ENCODE data around the gene ATP8A2. TPM values are rescaled to one million over a fixed set of nuclear protein-coding genes. Genes with fewer than 3 reads are reported as not detected.

ATP8A2 gene
- total and polyA plus RNA-seq, 10 of the 15 experiments (the other 5 are each of a cell fraction or from before 2014, with no cell fraction given) = 0.01 to 0.04 (median 0.04) TPM; not detected in 7

DNA sequence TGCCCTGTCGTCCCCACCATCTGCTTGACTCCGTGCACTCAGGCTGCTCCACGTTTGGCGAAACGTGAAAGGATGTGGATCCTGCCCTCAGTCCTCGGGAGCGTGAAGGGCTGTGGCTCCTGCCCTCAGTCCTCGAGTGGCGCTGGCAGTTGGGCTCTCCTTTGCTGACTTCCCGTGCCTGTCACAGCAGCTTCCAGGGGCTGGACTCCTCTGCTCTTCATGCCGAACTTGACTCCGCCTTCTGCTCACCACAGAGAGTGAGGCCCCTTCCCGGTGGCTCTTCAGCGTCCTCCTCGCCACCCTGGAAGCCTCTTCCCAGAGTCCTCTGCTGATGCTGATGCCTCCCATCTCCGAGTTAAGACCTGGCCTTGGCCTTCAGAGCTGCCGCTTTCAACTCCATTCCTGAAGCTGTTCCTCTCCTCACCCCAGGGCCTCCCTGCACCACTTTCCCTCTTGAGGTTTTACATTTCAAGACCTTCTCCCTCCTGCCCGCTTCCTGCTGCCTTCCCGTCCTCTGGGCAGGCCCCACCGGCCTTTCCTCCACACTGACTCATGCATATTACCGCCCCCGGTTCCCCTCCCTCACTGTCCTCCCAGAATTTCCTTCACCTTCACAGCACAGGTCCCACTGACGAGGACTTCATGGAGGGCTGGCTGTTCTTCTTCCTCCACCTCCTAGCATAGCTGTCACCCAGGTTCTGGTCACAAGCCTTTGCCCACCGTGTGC, 568.4 kb downstream of the ATP8A2 start (continued):
- TF ChIP-seq, protein P1, sequence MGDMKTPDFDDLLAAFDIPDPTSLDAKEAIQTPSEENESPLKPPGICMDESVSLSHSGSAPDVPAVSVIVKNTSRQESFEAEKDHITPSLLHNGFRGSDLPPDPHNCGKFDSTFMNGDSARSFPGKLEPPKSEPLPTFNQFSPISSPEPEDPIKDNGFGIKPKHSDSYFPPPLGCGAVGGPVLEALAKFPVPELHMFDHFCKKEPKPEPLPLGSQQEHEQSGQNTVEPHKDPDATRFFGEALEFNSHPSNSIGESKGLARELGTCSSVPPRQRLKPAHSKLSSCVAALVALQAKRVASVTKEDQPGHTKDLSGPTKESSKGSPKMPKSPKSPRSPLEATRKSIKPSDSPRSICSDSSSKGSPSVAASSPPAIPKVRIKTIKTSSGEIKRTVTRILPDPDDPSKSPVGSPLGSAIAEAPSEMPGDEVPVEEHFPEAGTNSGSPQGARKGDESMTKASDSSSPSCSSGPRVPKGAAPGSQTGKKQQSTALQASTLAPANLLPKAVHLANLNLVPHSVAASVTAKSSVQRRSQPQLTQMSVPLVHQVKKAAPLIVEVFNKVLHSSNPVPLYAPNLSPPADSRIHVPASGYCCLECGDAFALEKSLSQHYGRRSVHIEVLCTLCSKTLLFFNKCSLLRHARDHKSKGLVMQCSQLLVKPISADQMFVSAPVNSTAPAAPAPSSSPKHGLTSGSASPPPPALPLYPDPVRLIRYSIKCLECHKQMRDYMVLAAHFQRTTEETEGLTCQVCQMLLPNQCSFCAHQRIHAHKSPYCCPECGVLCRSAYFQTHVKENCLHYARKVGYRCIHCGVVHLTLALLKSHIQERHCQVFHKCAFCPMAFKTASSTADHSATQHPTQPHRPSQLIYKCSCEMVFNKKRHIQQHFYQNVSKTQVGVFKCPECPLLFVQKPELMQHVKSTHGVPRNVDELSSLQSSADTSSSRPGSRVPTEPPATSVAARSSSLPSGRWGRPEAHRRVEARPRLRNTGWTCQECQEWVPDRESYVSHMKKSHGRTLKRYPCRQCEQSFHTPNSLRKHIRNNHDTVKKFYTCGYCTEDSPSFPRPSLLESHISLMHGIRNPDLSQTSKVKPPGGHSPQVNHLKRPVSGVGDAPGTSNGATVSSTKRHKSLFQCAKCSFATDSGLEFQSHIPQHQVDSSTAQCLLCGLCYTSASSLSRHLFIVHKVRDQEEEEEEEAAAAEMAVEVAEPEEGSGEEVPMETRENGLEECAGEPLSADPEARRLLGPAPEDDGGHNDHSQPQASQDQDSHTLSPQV (IDR thresholded peaks at IDR 0.05) = no peak
- TF ChIP-seq, protein P2, sequence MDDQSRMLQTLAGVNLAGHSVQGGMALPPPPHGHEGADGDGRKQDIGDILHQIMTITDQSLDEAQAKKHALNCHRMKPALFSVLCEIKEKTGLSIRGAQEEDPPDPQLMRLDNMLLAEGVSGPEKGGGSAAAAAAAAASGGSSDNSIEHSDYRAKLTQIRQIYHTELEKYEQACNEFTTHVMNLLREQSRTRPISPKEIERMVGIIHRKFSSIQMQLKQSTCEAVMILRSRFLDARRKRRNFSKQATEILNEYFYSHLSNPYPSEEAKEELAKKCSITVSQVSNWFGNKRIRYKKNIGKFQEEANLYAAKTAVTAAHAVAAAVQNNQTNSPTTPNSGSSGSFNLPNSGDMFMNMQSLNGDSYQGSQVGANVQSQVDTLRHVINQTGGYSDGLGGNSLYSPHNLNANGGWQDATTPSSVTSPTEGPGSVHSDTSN (IDR thresholded peaks at IDR 0.05; ENCODE audit: insufficient replicate concordance, low read depth, low read length) = no peak
- TF ChIP-seq MTA2 (IDR thresholded peaks at IDR 0.05; ENCODE audit: low read depth) = no peak
- no peak for TF ChIP-seq TAF1 (IDR thresholded peaks at IDR 0.05; ENCODE audit: borderline replicate concordance, low read depth, low read length)
- no peak for TF ChIP-seq PML (IDR thresholded peaks at IDR 0.05; ENCODE audit: low read length)
- TF ChIP-seq, protein P3, sequence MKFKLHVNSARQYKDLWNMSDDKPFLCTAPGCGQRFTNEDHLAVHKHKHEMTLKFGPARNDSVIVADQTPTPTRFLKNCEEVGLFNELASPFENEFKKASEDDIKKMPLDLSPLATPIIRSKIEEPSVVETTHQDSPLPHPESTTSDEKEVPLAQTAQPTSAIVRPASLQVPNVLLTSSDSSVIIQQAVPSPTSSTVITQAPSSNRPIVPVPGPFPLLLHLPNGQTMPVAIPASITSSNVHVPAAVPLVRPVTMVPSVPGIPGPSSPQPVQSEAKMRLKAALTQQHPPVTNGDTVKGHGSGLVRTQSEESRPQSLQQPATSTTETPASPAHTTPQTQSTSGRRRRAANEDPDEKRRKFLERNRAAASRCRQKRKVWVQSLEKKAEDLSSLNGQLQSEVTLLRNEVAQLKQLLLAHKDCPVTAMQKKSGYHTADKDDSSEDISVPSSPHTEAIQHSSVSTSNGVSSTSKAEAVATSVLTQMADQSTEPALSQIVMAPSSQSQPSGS (IDR thresholded peaks at IDR 0.05; ENCODE audit: low read length) = no peak
- TF ChIP-seq HDAC2 (IDR thresholded peaks at IDR 0.05) = no peak
- no peak for TF ChIP-seq NBN (IDR thresholded peaks at IDR 0.05)
- TF ChIP-seq ZNF217 (IDR thresholded peaks at IDR 0.05) = no peak
- TF ChIP-seq BRCA1 (IDR thresholded peaks at IDR 0.05; ENCODE audit: low read depth, low read length) = no peak

Data from GM12878 (cell line).